Tibial nerve (tissue), 4 donors: ENCODE measurements around the gene CANX. TPM values are rescaled to one million over a fixed set of nuclear protein-coding genes. Genes with fewer than 3 reads are reported as not detected.

Experiments
- DNase-seq, 2 donors: peaks; one replicate each; pipeline ENCODE4 v3.0.0-alpha.2; 2019; ENCODE audit warnings: low spot score in 2 of 2
- H3K27ac ChIP-seq, 4 donors: fragments of 200-600 bp; sonication (generic) in 3 of 4; one replicate each; pipeline ENCODE4 v1.5.1; 2017 to 2019; ENCODE audit warnings: mild to moderate bottlenecking in 1 of 4
- H3K27me3 ChIP-seq, 2 donors: fragments of 200-600 bp; sonication (generic) in 1 of 2; one replicate each; pipeline versions ENCODE4 v1.5.1 to v1.6.0; 2017 to 2019
- H3K36me3 ChIP-seq, 3 donors: fragments of 200-600 bp; sonication (generic); one replicate each; pipeline ENCODE4 v1.5.1; 2018 to 2019
- H3K4me1 ChIP-seq, 4 donors: fragments of 200-600 bp; sonication (generic) in 3 of 4; one replicate each; pipeline ENCODE4 v1.5.1; 2017 to 2019
- H3K4me3 ChIP-seq, 4 donors: fragments of 200-600 bp; sonication (generic) in 3 of 4; one replicate each; pipeline ENCODE4 v1.5.1; 2017 to 2019; ENCODE audit warnings: mild to moderate bottlenecking in 1 of 4, moderate library complexity in 1 of 4
- H3K9me3 ChIP-seq, 4 donors: fragments of 200-600 bp; sonication (generic) in 3 of 4; one replicate each; pipeline ENCODE4 v1.5.1; 2017 to 2019
- CTCF ChIP-seq, 5 experiments: fragments of 200-600 bp in 3 of 5; fragments of 450-650 bp in 2 of 5; sonication (generic) in 3 of 5; IDR thresholded peaks; one replicate each; pipeline ENCODE4 v1.5.1; 2016 to 2019; ENCODE audit warnings: antibody characterized with exemption in 5 of 5, mild to moderate bottlenecking in 3 of 5, moderate library complexity in 2 of 5
- EP300 ChIP-seq, 2 donors: sonication (generic); formaldehyde crosslinking; IDR thresholded peaks; one replicate each; pipeline ENCODE4 v1.6.1; 2017; ENCODE audit warnings: antibody characterized with exemption in 2 of 2, mild to moderate bottlenecking in 1 of 2
- POLR2A ChIP-seq, 2 donors: fragments of 450-650 bp; IDR thresholded peaks; one replicate each; pipeline ENCODE4 v1.6.1; 2017; ENCODE audit warnings: antibody characterized with exemption in 2 of 2, mild to moderate bottlenecking in 2 of 2, moderate library complexity in 2 of 2
- WGBS, 2 donors: methylation state at CpG; one replicate each; pipeline ENCODE4 v1.1.5; 2018; 5-methylcytosine and 5-hydroxymethylcytosine counted together
- total RNA-seq, 4 donors: library from RNA; depleted of rRNA; stranded (reverse); fragments of >200 nt; gene quantifications; one replicate each; pipeline ENCODE4 v1.1.0, GENCODE V29; 2016

CANX gene
- total RNA-seq, 4 donors from 2014 or later: 258 to 315 (median 272) TPM

DNA sequence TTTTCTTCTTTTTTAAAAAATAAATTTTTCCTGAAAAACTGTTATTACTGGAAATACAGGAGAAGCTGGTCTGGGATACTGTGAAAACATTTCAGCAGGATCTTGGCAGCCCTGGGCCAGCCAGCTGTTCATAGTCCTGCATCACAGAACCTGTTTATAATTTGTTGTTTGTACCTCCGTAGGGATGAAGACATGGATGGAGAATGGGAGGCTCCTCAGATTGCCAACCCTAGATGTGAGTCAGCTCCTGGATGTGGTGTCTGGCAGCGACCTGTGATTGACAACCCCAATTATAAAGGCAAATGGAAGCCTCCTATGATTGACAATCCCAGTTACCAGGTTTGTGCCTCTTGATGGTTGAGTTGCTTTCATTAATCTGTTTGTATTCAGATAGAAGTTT lies 21.5 kb downstream of the CANX start:
- TF ChIP-seq CTCF (IDR thresholded peaks at IDR 0.05) (no peak), EP300 (IDR thresholded peaks at IDR 0.05) (no peak), POLR2A (IDR thresholded peaks at IDR 0.05) (no peak)
- DNase-seq: no peak
- Histone ChIP-seq H3K36me3 (peaks cover 2 to 98% (median 48%) of the 10 kb centered on the region in 3 donors), H3K27me3 (no peaks in the 10 kb centered on the region), H3K27ac (no peak overlapping the region), H3K4me3 (no peak overlapping the region), H3K9me3 (no peaks in the 10 kb centered on the region), H3K4me1 (no peaks in the 10 kb centered on the region)
- WGBS, 2 donors: 82 to 85% methylated on average over 2 of the region's 2 CpGs

DNA sequence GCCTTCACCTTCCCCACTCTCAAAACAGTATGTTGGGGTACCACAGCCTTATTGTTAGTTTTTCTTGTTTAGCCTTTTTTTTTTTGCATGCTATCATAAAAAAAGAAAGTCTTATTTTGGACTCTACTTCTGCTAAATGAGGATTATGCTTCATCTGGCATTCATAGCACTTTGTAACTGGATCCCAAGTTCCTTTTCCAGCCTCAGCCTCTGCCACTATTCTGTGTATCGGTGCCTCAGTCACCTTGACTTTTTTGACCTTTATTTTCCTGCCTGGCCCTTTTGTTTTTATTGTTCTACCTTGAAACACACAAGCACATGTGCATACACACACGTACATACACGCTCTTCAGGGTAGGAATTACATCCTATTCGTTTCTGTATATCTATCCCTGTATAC lies 25.4 kb downstream of the CANX start:
- no peak for DNase-seq
- no peaks in the 10 kb centered on the region for H3K4me1 ChIP-seq
- no peaks in the 10 kb centered on the region for H3K27me3 ChIP-seq
- TF ChIP-seq POLR2A (IDR thresholded peaks at IDR 0.05) (no peak), CTCF (IDR thresholded peaks at IDR 0.05) (no peak), EP300 (IDR thresholded peaks at IDR 0.05) (no peak)
- peaks cover 0 to 98% (median 53%) of the 10 kb centered on the region in 3 donors for H3K36me3 ChIP-seq
- WGBS, 2 donors: 87 to 91% methylated on average over 4 of the region's 4 CpGs
- H3K9me3 ChIP-seq: no peaks in the 10 kb centered on the region
- H3K4me3 ChIP-seq: no peak overlapping the region
- no peak overlapping the region for H3K27ac ChIP-seq

GRCh38 chr5:179727106-179727505 lies 28.3 kb downstream of the CANX start:
- H3K27me3 ChIP-seq: no peaks in the 10 kb centered on the region
- no peak overlapping the region for H3K4me3 ChIP-seq
- H3K27ac ChIP-seq: no peak overlapping the region
- H3K36me3 ChIP-seq: peaks cover 2 to 86% (median 32%) of the 10 kb centered on the region in 3 donors
- no peaks in the 10 kb centered on the region for H3K9me3 ChIP-seq
- no peak for DNase-seq
- H3K4me1 ChIP-seq: peaks cover 0 to 10% (median 6%) of the 10 kb centered on the region in 4 donors
- WGBS, 2 donors: 77 to 87% methylated on average over 6 of the region's 6 CpGs
- TF ChIP-seq EP300 (IDR thresholded peaks at IDR 0.05) (no peak), POLR2A (IDR thresholded peaks at IDR 0.05) (no peak), CTCF (IDR thresholded peaks at IDR 0.05) (no peak)

DNA sequence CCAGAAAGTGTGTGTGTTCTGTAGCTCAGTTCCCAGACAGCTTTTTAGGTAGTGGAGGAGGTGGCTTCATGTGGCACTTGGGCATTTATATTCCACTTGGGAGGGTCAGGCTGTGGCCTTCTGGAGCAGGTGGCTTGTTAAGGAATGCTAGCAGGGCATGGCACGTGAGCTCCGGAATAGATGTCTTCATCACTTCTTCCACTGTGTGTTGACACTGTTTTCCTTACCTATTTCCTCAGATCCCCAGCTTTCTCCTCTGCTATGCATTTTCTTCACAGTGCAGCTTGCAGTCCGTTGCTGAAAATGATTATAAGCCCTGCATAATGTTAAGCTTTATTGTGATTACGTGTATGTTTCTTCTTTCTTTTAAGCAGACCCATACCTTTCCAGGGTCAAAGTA lies 30.5 kb downstream of the CANX start:
- Histone ChIP-seq H3K9me3 (no peaks in the 10 kb centered on the region), H3K4me1 (peaks cover 0 to 18% (median 11%) of the 10 kb centered on the region in 4 donors), H3K4me3 (no peak overlapping the region), H3K27me3 (no peaks in the 10 kb centered on the region), H3K36me3 (peaks cover 2 to 64% (median 28%) of the 10 kb centered on the region in 3 donors), H3K27ac (no peak overlapping the region)
- WGBS, 2 donors: 88 to 89% methylated on average over 4 of the region's 4 CpGs
- TF ChIP-seq POLR2A (IDR thresholded peaks at IDR 0.05): no peak
- no peak for TF ChIP-seq EP300 (IDR thresholded peaks at IDR 0.05)
- TF ChIP-seq CTCF (IDR thresholded peaks at IDR 0.05): no peak
- DNase-seq: no peak

- WGBS, 2 donors: 77 to 79% methylated on average over 3 of the region's 3 CpGs
- no peaks in the 10 kb centered on the region for H3K27me3 ChIP-seq
- peaks cover 2 to 60% (median 25%) of the 10 kb centered on the region in 3 donors for H3K36me3 ChIP-seq
- H3K4me1 ChIP-seq: peaks cover under 1 to 22% (median 15%) of the 10 kb centered on the region in 4 donors
- TF ChIP-seq POLR2A (IDR thresholded peaks at IDR 0.05) (no peak), EP300 (IDR thresholded peaks at IDR 0.05) (no peak), CTCF (IDR thresholded peaks at IDR 0.05) (no peak)
- H3K4me3 ChIP-seq: no peak overlapping the region
- H3K27ac ChIP-seq: no peak overlapping the region
- H3K9me3 ChIP-seq: no peaks in the 10 kb centered on the region
- no peak for DNase-seq
Observed at GRCh38 chr5:179729727-179730126, 31.0 kb downstream of the CANX start.
